Brain microvascular endothelial cell (primary cell): ENCODE data around the gene ZIC1.
A peak's percentile ranks its signal among the peaks of the same experiment; 100 is the strongest.

ENCODE experiments used
- DNase-seq: peaks from one replicate; pipeline ENCODE4 v3.0.0-alpha.2; 2020
- H3K27ac ChIP-seq: fragments of 250-450 bp; sonication (Bioruptor Pico); 2 replicates; pipeline ENCODE4 v1.5.1; 2020; ENCODE audit warnings: mild to moderate bottlenecking, moderate library complexity
- H3K27me3 ChIP-seq: fragments of 250-450 bp; sonication (Bioruptor Pico); replicated peaks from 2 replicates; pipeline ENCODE4 v1.5.1; 2020; ENCODE audit warnings: mild to moderate bottlenecking
- H3K36me3 ChIP-seq: fragments of 250-450 bp; sonication (Bioruptor Pico); replicated peaks from 2 replicates; pipeline ENCODE4 v1.5.1; 2020; ENCODE audit warnings: mild to moderate bottlenecking
- H3K4me3 ChIP-seq: 2 replicates; pipeline ENCODE4 v1.5.1; 2011; ENCODE audit warnings: low read depth, mild to moderate bottlenecking, control low read depth, low read length, moderate library complexity
- CTCF ChIP-seq: IDR thresholded peaks from 2 replicates; pipeline ENCODE4 v1.5.1; 2011; ENCODE audit warnings: low read depth, mild to moderate bottlenecking, moderate library complexity, low read length, control low read depth, inconsistent platforms; ENCODE audit errors: missing control alignments
- in situ Hi-C: cut with HindIII; loops from 2 replicates; pipeline ENCODE4 v1.10.0; 2017; ENCODE audit warnings: low sequenced_read_pairs, low pct_ligation_motif_present

The ZIC1 gene

DNA sequence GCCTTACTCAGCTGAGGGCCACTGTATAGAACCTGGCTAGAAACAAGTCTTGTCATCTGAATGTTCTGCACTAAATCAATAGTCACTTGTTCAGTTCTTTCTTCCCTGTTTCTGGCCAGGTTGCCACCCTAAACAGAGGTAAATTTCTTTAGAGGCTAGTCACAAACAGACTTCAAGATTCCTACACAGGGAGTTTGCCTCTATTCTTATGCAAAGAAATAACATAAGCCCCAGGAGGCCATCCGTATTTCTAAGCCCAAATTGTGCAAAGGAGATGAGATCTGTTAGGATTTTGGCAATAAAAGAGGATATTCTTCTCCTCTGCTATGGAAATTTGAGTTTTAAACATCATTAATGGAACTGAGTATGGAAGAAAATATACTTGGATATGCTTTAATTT lies 7.7 kb upstream of the ZIC1 start:
- H3K27ac ChIP-seq = no peak overlapping the region
- no peaks in the 10 kb centered on the region for H3K27me3 ChIP-seq
- in situ Hi-C loops = loop anchor here (25.0 kb wide), 1 partner anchor 686 kb away; no protein-coding TSS in a partner anchor
- H3K4me3 ChIP-seq = no peak overlapping the region
- no peak for DNase-seq
- no peak for TF ChIP-seq CTCF
- H3K36me3 ChIP-seq = no peaks in the 10 kb centered on the region

DNA sequence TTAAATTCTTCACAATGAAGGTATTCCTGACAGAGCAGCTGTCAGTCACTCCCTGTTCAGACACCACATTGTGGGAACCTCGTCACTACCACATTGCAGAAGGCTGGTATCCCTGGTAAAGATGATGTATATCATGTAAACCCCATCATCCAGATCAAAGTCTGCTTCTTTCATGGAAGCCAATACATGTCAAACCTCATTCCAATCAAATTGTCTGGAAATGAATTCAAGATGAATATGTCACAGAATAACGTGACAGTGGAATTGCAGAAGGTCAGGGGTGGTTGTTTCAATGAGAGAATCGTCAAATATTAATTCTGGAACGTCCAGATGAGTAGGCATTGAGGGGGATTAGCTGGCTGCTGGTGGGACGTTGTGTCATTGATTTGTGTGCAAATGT lies 7.0 kb upstream of the ZIC1 start:
- no peak overlapping the region for H3K4me3 ChIP-seq
- DNase-seq = no peak
- no peak for TF ChIP-seq CTCF
- H3K27me3 ChIP-seq = no peaks in the 10 kb centered on the region
- H3K27ac ChIP-seq = no peak overlapping the region
- no peaks in the 10 kb centered on the region for H3K36me3 ChIP-seq
- in situ Hi-C loops = loop anchor here (25.0 kb wide), 1 partner anchor 685 kb away; no protein-coding TSS in a partner anchor

DNA sequence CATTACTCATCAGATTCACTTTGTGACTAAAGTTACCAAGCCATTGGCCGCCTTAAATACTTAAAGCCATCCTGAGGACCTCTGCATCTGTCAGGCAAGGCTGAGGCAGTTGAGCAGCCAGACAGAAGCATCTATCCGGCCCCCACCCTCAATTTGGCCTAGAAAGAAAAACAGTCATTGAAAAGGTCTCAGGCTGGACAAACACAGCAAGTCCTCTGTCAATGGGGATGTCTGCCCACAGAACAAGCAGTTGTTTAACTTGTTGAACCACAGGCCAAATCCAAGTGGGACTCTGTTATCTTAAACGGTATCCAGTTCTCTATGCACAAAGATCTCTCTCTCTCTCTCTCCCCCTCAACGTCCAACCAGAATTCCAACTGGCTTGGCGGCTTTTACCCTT lies 5.7 kb upstream of the ZIC1 start:
- H3K27me3 ChIP-seq = no peaks in the 10 kb centered on the region
- no peaks in the 10 kb centered on the region for H3K36me3 ChIP-seq
- TF ChIP-seq CTCF = no peak
- H3K4me3 ChIP-seq = no peak overlapping the region
- in situ Hi-C loops = loop anchor here (25.0 kb wide), 1 partner anchor 684 kb away; no protein-coding TSS in a partner anchor
- peak overlapping the region; percentile 20 for H3K27ac ChIP-seq
- DNase-seq = no peak

GRCh38 chr3:147404000-147404799 lies 5.0 kb upstream of the ZIC1 start:
- Histone ChIP-seq H3K27me3 (no peaks in the 10 kb centered on the region), H3K4me3 (peak overlapping the region; percentile 3), H3K36me3 (no peaks in the 10 kb centered on the region), H3K27ac (peak overlapping the region; percentile 20)
- in situ Hi-C loops = loop anchor here (25.0 kb wide), 1 partner anchor 683 kb away; no protein-coding TSS in a partner anchor
- DNase-seq = no peak
- no peak for TF ChIP-seq CTCF

- DNase-seq = no peak
- no peaks in the 10 kb centered on the region for H3K36me3 ChIP-seq
- no peak overlapping the region for H3K4me3 ChIP-seq
- no peak overlapping the region for H3K27ac ChIP-seq
- H3K27me3 ChIP-seq = no peaks in the 10 kb centered on the region
- TF ChIP-seq CTCF = no peak
- in situ Hi-C loops = loop anchor here (25.0 kb wide), 1 partner anchor 682 kb away; no protein-coding TSS in a partner anchor
These were observed 4.3 kb upstream of the ZIC1 start for GRCh38 chr3:147404800-147405230.
